DND-41 (cell line): ENCODE data around the gene ADARB2.

Experiments
- ATAC-seq: fragments of 200-7000 bp; cut with Tn5 transposase; 3 replicates; pipeline ENCODE4 v1.9.1; 2021; ENCODE audit warnings: low read depth; ENCODE audit not compliant: insufficient read depth
- DNase-seq: peaks from one replicate; pipeline ENCODE4 v3.0.0-alpha.2; 2020
- H2AFZ ChIP-seq: 2 replicates; pipeline ENCODE4 v1.6.0; 2012; ENCODE audit warnings: low read depth, low read length
- H3K27ac ChIP-seq: 2 replicates; pipeline ENCODE4 v1.5.1; 2012; ENCODE audit warnings: low read length, inconsistent platforms
- H3K27me3 ChIP-seq: fragments of 200-600 bp; sonication (generic); 2 replicates; pipeline ENCODE4 v1.6.0; 2012; ENCODE audit warnings: low read length, mild to moderate bottlenecking, inconsistent platforms; ENCODE audit not compliant: insufficient read depth, poor library complexity
- H3K36me3 ChIP-seq: 2 replicates; pipeline ENCODE4 v1.5.1; 2012; ENCODE audit warnings: low read length, inconsistent platforms; ENCODE audit not compliant: insufficient read depth
- H3K4me1 ChIP-seq: 2 replicates; pipeline ENCODE4 v1.5.1; 2012; ENCODE audit warnings: mild to moderate bottlenecking, low read length; ENCODE audit not compliant: insufficient read depth
- H3K4me2 ChIP-seq: 2 replicates; pipeline ENCODE4 v1.6.0; 2012; ENCODE audit warnings: mild to moderate bottlenecking, moderate library complexity, low read length, inconsistent platforms; ENCODE audit not compliant: insufficient read depth
- H3K4me3 ChIP-seq, 2 experiments: fragments of 200-600 bp in 1 of 2; shearing (Covaris generic) in 1 of 2; 2 replicates each; pipeline ENCODE4 v1.5.1; 2012 to 2016; ENCODE audit warnings: inconsistent platforms in 2 of 2, low read length in 2 of 2, mild to moderate bottlenecking in 2 of 2, low read depth in 1 of 2, moderate library complexity in 1 of 2
- H3K79me2 ChIP-seq: 2 replicates; pipeline ENCODE4 v1.6.0; 2012; ENCODE audit warnings: low read length, inconsistent platforms; ENCODE audit not compliant: insufficient read depth
- H3K9ac ChIP-seq: 2 replicates; pipeline ENCODE4 v1.6.0; 2012; ENCODE audit warnings: low read depth, mild to moderate bottlenecking, inconsistent platforms, low read length, moderate library complexity
- H3K9me3 ChIP-seq: 2 replicates; pipeline ENCODE4 v1.5.1; 2012; ENCODE audit warnings: low read length, moderate library complexity, mild to moderate bottlenecking, inconsistent platforms; ENCODE audit not compliant: insufficient read depth, severe bottlenecking
- H4K20me1 ChIP-seq: 2 replicates; pipeline ENCODE4 v1.6.0; 2012; ENCODE audit warnings: low read length; ENCODE audit not compliant: insufficient read depth
- EZH2 ChIP-seq: IDR thresholded peaks from 3 replicates; pipeline ENCODE4 v1.6.1; 2012; ENCODE audit warnings: borderline replicate concordance, low read depth, mild to moderate bottlenecking, moderate library complexity, low read length, inconsistent platforms; ENCODE audit not compliant: severe bottlenecking
- TF ChIP-seq, protein P1 (sequence below): IDR thresholded peaks from 2 replicates; pipeline ENCODE4 v1.5.1; 2012; ENCODE audit warnings: borderline replicate concordance, low read length, moderate library complexity, mild to moderate bottlenecking; ENCODE audit not compliant: poor library complexity, severe bottlenecking; ENCODE audit errors: extremely low read depth

The ADARB2 gene

DNA sequence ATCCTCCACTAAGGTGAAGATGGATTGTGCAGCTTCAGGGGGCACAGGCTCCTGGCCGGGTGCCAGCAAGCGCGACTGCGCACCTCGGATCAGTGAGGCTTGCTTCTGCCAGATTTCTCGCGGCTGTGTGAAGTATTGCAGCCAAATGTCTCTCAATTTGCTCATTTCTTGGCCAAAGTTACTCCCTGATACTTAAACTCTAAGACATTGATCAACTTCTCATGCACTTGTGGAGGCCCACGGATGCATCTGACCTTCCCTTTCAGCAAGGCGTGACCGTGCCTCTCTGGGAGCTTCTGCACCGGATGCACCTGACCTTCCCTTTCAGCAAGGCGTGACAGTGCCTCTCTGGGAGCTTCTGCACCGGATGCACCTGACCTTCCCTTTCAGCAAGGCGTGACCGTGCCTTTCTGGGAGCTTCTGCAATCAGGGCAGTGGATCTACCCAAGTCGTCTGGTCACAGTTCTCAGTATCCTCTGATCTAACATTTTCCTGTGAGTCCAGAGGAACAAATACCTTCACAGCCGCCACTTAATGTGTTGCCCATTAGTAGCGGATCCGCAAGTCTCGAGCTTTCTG is 248.3 kb downstream of the ADARB2 start:
- peak overlapping the region; percentile 56 for H3K4me2 ChIP-seq
- peaks cover 59% of the 10 kb centered on the region for H3K4me1 ChIP-seq
- H3K79me2 ChIP-seq = no peaks in the 10 kb centered on the region
- no peaks in the 10 kb centered on the region for H3K36me3 ChIP-seq
- peak overlapping the region in 1 of 2 experiments; percentile 34; a peak in 1 of 4 replicates for H3K4me3 ChIP-seq
- TF ChIP-seq, protein P1, sequence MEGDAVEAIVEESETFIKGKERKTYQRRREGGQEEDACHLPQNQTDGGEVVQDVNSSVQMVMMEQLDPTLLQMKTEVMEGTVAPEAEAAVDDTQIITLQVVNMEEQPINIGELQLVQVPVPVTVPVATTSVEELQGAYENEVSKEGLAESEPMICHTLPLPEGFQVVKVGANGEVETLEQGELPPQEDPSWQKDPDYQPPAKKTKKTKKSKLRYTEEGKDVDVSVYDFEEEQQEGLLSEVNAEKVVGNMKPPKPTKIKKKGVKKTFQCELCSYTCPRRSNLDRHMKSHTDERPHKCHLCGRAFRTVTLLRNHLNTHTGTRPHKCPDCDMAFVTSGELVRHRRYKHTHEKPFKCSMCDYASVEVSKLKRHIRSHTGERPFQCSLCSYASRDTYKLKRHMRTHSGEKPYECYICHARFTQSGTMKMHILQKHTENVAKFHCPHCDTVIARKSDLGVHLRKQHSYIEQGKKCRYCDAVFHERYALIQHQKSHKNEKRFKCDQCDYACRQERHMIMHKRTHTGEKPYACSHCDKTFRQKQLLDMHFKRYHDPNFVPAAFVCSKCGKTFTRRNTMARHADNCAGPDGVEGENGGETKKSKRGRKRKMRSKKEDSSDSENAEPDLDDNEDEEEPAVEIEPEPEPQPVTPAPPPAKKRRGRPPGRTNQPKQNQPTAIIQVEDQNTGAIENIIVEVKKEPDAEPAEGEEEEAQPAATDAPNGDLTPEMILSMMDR = peak; percentile 24
- TF ChIP-seq EZH2 = no peak
- ATAC-seq (peak; percentile 92), DNase-seq (peak; percentile 88)
- no peaks in the 10 kb centered on the region for H3K27me3 ChIP-seq
- peak overlapping the region; percentile 29 for H2AFZ ChIP-seq
- H3K27ac ChIP-seq = peak overlapping the region; percentile 93
- no peaks in the 10 kb centered on the region for H4K20me1 ChIP-seq
- H3K9me3 ChIP-seq = no peaks in the 10 kb centered on the region
- H3K9ac ChIP-seq = peak overlapping the region; percentile 55

DNA sequence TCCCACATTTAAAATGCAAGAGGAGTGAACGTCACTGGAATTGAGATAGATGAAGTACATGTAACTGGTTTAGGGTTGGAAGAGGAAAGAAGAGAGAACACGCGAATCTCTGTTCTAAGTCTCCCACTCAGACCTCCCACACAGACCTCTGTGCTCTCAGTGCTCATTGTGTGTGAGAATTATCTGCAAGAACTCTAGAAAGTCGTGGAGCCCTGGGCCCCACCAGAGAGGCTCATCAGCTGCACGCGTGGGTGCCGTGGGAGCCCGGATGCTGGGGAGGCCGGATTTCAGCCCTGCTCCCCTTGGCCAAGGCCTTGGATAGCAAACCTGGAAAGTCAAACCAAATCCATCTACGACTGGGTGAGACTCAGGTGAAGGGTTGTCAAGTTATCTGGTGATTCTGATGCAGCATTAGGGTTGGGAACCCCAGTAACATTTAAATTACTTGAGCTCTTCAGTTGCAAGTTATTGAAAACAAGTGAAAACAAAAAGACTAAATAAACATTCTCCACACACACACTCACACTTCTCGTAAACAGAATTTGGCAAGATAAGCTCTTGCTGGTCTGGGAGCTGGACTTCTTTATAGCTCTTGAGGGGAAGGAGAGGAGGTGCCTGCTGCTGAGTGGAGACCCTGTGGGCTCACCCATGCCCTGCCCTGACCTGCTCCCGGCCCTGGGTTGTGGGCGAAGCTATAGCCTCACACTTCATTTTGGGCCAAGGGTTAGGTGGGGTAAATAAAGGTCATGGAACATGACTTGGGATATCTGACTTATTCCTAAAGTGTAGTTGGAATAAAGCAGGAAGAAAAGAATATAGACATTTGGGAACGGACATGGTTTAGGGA is 250.3 kb downstream of the ADARB2 start:
- peak overlapping the region; percentile 93 for H3K27ac ChIP-seq
- H3K4me3 ChIP-seq = no peak overlapping the region
- H4K20me1 ChIP-seq = no peaks in the 10 kb centered on the region
- DNase-seq = no peak
- no peaks in the 10 kb centered on the region for H3K79me2 ChIP-seq
- H3K36me3 ChIP-seq = no peaks in the 10 kb centered on the region
- H3K9me3 ChIP-seq = no peaks in the 10 kb centered on the region
- H3K4me2 ChIP-seq = no peak overlapping the region
- peaks cover 67% of the 10 kb centered on the region for H3K4me1 ChIP-seq
- H3K9ac ChIP-seq = no peak overlapping the region; the same call in 1 of the 2 replicates
- H2AFZ ChIP-seq = no peak overlapping the region
- no peak for TF ChIP-seq EZH2
- TF ChIP-seq, protein P1 = no peak
- no peak for ATAC-seq
- no peaks in the 10 kb centered on the region for H3K27me3 ChIP-seq

DNA sequence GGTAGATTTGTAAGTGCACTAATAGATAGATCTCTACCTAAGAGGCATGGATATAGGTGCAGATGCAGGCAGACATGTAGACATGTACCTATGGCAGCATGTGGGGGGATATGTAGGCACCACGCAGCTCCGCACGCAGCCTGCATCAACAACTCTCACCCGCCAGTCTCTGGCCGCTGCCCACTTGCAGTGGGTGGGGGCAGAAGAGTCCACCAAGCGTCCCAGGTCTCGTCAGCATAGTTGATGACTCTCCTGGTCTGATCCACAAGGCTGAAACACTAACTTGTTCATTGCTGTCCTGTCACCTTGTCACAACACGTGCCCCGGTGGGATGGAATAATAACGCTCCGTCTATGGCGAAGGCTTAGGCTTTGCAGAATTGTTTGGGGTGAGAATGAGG is 252.0 kb downstream of the ADARB2 start:
- H3K27ac ChIP-seq = 0 out of 2 replicates have a peak overlapping the region, but pooled peaks have one; percentile 8
- H2AFZ ChIP-seq = no peak overlapping the region
- H3K4me1 ChIP-seq = peaks cover 56% of the 10 kb centered on the region
- H3K27me3 ChIP-seq = no peaks in the 10 kb centered on the region
- H4K20me1 ChIP-seq = no peaks in the 10 kb centered on the region
- no peak overlapping the region for H3K9ac ChIP-seq
- H3K9me3 ChIP-seq = no peaks in the 10 kb centered on the region
- H3K79me2 ChIP-seq = no peaks in the 10 kb centered on the region
- TF ChIP-seq, protein P1 = no peak
- no peak for TF ChIP-seq EZH2
- no peaks in the 10 kb centered on the region for H3K36me3 ChIP-seq
- no peak overlapping the region for H3K4me2 ChIP-seq
- DNase-seq (no peak), ATAC-seq (no peak)
- H3K4me3 ChIP-seq = no peak overlapping the region
